H9 (cell line): ENCODE measurements around the gene GNPTAB. TPM values are rescaled to one million over a fixed set of nuclear protein-coding genes. Genes with fewer than 3 reads are reported as not detected.

Experiments
- DNase-seq: peaks from one replicate; pipeline ENCODE4 v3.0.0-alpha.2; 2017
- H2AFZ ChIP-seq: one replicate; pipeline ENCODE4 v1.6.1; 2013; ENCODE audit warnings: mild to moderate bottlenecking, low read length, control low read depth, moderate library complexity
- H2AK5ac ChIP-seq: 2 replicates; pipeline ENCODE4 v1.6.1; 2013; ENCODE audit warnings: low read length, control low read depth, mixed read lengths; ENCODE audit not compliant: insufficient read length
- H2BK120ac ChIP-seq: one replicate; pipeline ENCODE4 v1.6.1; 2013; ENCODE audit warnings: low read depth, mild to moderate bottlenecking, low read length, control low read depth, inconsistent platforms; ENCODE audit not compliant: poor library complexity, severe bottlenecking
- H2BK12ac ChIP-seq: 2 replicates; pipeline ENCODE4 v1.6.1; 2013; ENCODE audit warnings: low read length, control low read depth, mixed read lengths, low read depth; ENCODE audit not compliant: insufficient read length
- H2BK15ac ChIP-seq: 2 replicates; pipeline ENCODE4 v1.6.1; 2013; ENCODE audit warnings: low read depth, low read length, control low read depth
- H2BK20ac ChIP-seq: one replicate; pipeline ENCODE4 v1.6.1; 2013; ENCODE audit warnings: low read depth, mild to moderate bottlenecking, low read length, control low read depth, inconsistent platforms; ENCODE audit not compliant: poor library complexity, severe bottlenecking
- H2BK5ac ChIP-seq: 2 replicates; pipeline ENCODE4 v1.6.1; 2013; ENCODE audit warnings: low read length, control low read depth, mixed read lengths; ENCODE audit not compliant: insufficient read length
- H3K14ac ChIP-seq: 2 replicates; pipeline ENCODE4 v1.6.1; 2013; ENCODE audit warnings: low read length, control low read depth; ENCODE audit not compliant: insufficient read depth
- H3K18ac ChIP-seq: 2 replicates; pipeline ENCODE4 v1.6.1; 2013; ENCODE audit warnings: low read depth, mild to moderate bottlenecking, mixed read lengths, low read length, control low read depth; ENCODE audit not compliant: insufficient read length
- H3K23ac ChIP-seq: 2 replicates; pipeline ENCODE4 v1.6.1; 2013; ENCODE audit warnings: low read length, control low read depth, mixed read lengths, low read depth; ENCODE audit not compliant: insufficient read length
- H3K23me2 ChIP-seq: 2 replicates; pipeline ENCODE4 v1.6.1; 2013; ENCODE audit warnings: low read depth, mild to moderate bottlenecking, mixed read lengths, low read length, control low read depth; ENCODE audit not compliant: insufficient read length, poor library complexity, severe bottlenecking
- H3K27ac ChIP-seq: 2 replicates; pipeline ENCODE4 v1.5.1; 2013; ENCODE audit warnings: low read length, control low read depth, mixed read lengths, low read depth; ENCODE audit not compliant: insufficient read length
- H3K27me3 ChIP-seq: 2 replicates; pipeline ENCODE4 v1.6.1; 2013; ENCODE audit warnings: low read length, control low read depth, inconsistent platforms; ENCODE audit not compliant: insufficient read depth
- H3K4ac ChIP-seq: 2 replicates; pipeline ENCODE4 v1.6.1; 2013; ENCODE audit warnings: low read depth, mild to moderate bottlenecking, control low read depth, inconsistent platforms, low read length, moderate library complexity
- H3K4me1 ChIP-seq: 2 replicates; pipeline ENCODE4 v1.6.1; 2013; ENCODE audit warnings: low read length, control low read depth, inconsistent platforms; ENCODE audit not compliant: insufficient read depth
- H3K4me2 ChIP-seq: 2 replicates; pipeline ENCODE4 v1.6.1; 2013; ENCODE audit warnings: low read length, control low read depth, mixed read lengths; ENCODE audit not compliant: insufficient read length, insufficient read depth
- H3K56ac ChIP-seq: 2 replicates; pipeline ENCODE4 v1.6.1; 2013; ENCODE audit warnings: low read depth, mild to moderate bottlenecking, mixed read lengths, low read length, control low read depth; ENCODE audit not compliant: insufficient read length
- H3K79me1 ChIP-seq: 2 replicates; pipeline ENCODE4 v1.6.1; 2013; ENCODE audit warnings: low read depth, mild to moderate bottlenecking, moderate library complexity, low read length, control low read depth, inconsistent platforms; ENCODE audit not compliant: insufficient read depth, poor library complexity, severe bottlenecking
- H3K79me2 ChIP-seq: 2 replicates; pipeline ENCODE4 v1.6.1; 2013; ENCODE audit warnings: low read length, control low read depth, inconsistent platforms; ENCODE audit not compliant: insufficient read depth
- H3K9ac ChIP-seq: 2 replicates; pipeline ENCODE4 v1.6.1; 2013; ENCODE audit warnings: low read length, control low read depth, mixed read lengths; ENCODE audit not compliant: insufficient read length; ENCODE audit errors: extremely low read depth
- H3K9me3 ChIP-seq: one replicate; pipeline ENCODE4 v1.6.1; 2013; ENCODE audit warnings: low read depth, low read length, inconsistent platforms; ENCODE audit not compliant: control insufficient read depth
- H3T11ph ChIP-seq: one replicate; pipeline ENCODE4 v1.6.1; 2013; ENCODE audit warnings: mild to moderate bottlenecking, low read length, control low read depth, inconsistent platforms
- H4K20me1 ChIP-seq: one replicate; pipeline ENCODE4 v1.6.1; 2013; ENCODE audit not compliant: control insufficient read depth, insufficient read length, insufficient read depth
- H4K5ac ChIP-seq: 2 replicates; pipeline ENCODE4 v1.6.1; 2013; ENCODE audit warnings: low read depth, mild to moderate bottlenecking, mixed read lengths, low read length, control low read depth; ENCODE audit not compliant: insufficient read length
- H4K8ac ChIP-seq: replicated peaks from 2 replicates; pipeline ENCODE4 v1.6.1; 2013; ENCODE audit warnings: low read length, control low read depth, mixed read lengths, low read depth; ENCODE audit not compliant: insufficient read length
- H4K91ac ChIP-seq: 2 replicates; pipeline ENCODE4 v1.6.1; 2013; ENCODE audit warnings: low read depth, mild to moderate bottlenecking, moderate library complexity, mixed read lengths, low read length, control low read depth; ENCODE audit not compliant: insufficient read length
- H3K27ac Mint-ChIP-seq, 3 experiments: 2 replicates in 2 of 3; 3 replicates in 1 of 3; pipeline ENCODE4 v1.8.0; 2020 to 2021; ENCODE audit warnings: mixed read lengths in 3 of 3, mild to moderate bottlenecking in 1 of 3, moderate library complexity in 1 of 3
- H3K27me3 Mint-ChIP-seq: 2 replicates; pipeline ENCODE4 v1.8.0; 2021; ENCODE audit warnings: low read depth, mild to moderate bottlenecking, moderate library complexity, mixed read lengths
- H3K36me3 Mint-ChIP-seq, 3 experiments: 2 replicates in 2 of 3; 3 replicates in 1 of 3; pipeline ENCODE4 v1.8.0; 2020 to 2021; ENCODE audit warnings: low read depth in 3 of 3, mixed read lengths in 3 of 3; ENCODE audit not compliant: insufficient read depth in 1 of 3
- H3K4me1 Mint-ChIP-seq, 2 experiments: 2 replicates each; pipeline ENCODE4 v1.8.0; 2020; ENCODE audit warnings: mixed read lengths in 2 of 2
- H3K4me3 Mint-ChIP-seq, 2 experiments: 2 replicates in 1 of 2; 3 replicates in 1 of 2; pipeline ENCODE4 v1.8.0; 2020 to 2021; ENCODE audit warnings: mild to moderate bottlenecking in 2 of 2, mixed read lengths in 2 of 2, moderate library complexity in 1 of 2
- H3K9me3 Mint-ChIP-seq, 2 experiments: 2 replicates in 1 of 2; 3 replicates in 1 of 2; pipeline ENCODE4 v1.8.0; 2020; ENCODE audit warnings: mild to moderate bottlenecking in 2 of 2, mixed read lengths in 2 of 2, moderate library complexity in 1 of 2
- CTCF ChIP-seq: fragments of 200-600 bp; sonication (generic); conservative IDR thresholded peaks from 3 replicates; pipeline ENCODE4 v1.8.0; 2021; ENCODE audit warnings: antibody characterized with exemption, mild to moderate bottlenecking
- total RNA-seq: library from RNA; stranded (reverse); gene quantifications from 2 replicates; pipeline ENCODE4 v1.2.1, GENCODE V29; 2021

GNPTAB gene
- total RNA-seq, 1 experiment from 2014 or later, result 44.3 TPM

GRCh38 chr12:101707131-101707782 lies 123.5 kb downstream of the GNPTAB start:
- no peaks in the 10 kb centered on the region for H3K9me3 ChIP-seq
- H2BK5ac ChIP-seq, result no peak overlapping the region
- H3T11ph ChIP-seq, result no peak overlapping the region
- H2AFZ ChIP-seq, result no peak overlapping the region
- H2BK12ac ChIP-seq, result no peak overlapping the region
- H3K23ac ChIP-seq, result no peak overlapping the region
- Mint-ChIP-seq H3K9me3 (no peaks in the 10 kb centered on the region), H3K4me3 (no peak overlapping the region), H3K27ac (peak overlapping the region in 2 of 3 experiments; percentile 25 to 35; a peak in 3 of 7 replicates), H3K4me1 (peaks cover 8 to 12% of the 10 kb centered on the region in 2 experiments; a peak in 3 of 4 replicates), H3K27me3 (no peaks in the 10 kb centered on the region), H3K36me3 (no peaks in the 10 kb centered on the region)
- H3K79me1 ChIP-seq, result no peaks in the 10 kb centered on the region
- H3K79me2 ChIP-seq, result no peaks in the 10 kb centered on the region
- no peak overlapping the region for H2BK15ac ChIP-seq
- H3K4me1 ChIP-seq, result no peaks in the 10 kb centered on the region
- no peak overlapping the region for H4K8ac ChIP-seq
- no peak overlapping the region for H4K91ac ChIP-seq
- H2BK120ac ChIP-seq, result no peak overlapping the region
- no peak for DNase-seq
- H3K4me2 ChIP-seq, result no peak overlapping the region
- no peaks in the 10 kb centered on the region for H3K27me3 ChIP-seq
- H2AK5ac ChIP-seq, result no peak overlapping the region
- H4K20me1 ChIP-seq, result no peaks in the 10 kb centered on the region
- TF ChIP-seq CTCF, result no peak
- H4K5ac ChIP-seq, result no peak overlapping the region
- H2BK20ac ChIP-seq, result no peak overlapping the region
- no peak overlapping the region for H3K27ac ChIP-seq
- no peaks in the 10 kb centered on the region for H3K23me2 ChIP-seq
- no peak overlapping the region for H3K18ac ChIP-seq
- H3K9ac ChIP-seq, result no peak overlapping the region
- H3K4ac ChIP-seq, result no peak overlapping the region
- H3K14ac ChIP-seq, result no peak overlapping the region
- H3K56ac ChIP-seq, result no peak overlapping the region
